ENCODE measurements around the gene MOSPD2.

The MOSPD2 gene

DNA sequence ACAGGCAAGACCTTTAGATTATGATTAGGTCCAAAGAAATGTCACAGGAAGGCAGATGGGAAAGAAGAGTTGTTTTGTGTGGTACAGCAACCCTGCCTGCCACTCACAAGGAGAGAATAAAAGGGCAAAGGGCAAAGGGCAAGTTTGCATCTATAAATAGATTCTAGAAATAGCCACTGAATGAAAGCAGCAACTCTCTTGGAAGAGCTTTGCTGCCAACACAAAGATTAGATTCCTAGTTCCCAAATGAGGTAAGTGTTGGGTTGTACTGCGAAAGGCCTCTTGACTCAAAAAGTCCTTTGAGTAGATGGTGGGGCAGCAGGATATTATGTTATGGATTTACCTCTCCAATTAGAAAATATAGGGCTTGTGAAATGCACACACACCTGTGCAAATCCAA, 61.2 kb downstream of the MOSPD2 start:
- Histone ChIP-seq H3K4me3 (ENCODE audit: low read depth, low read length) (no peak overlapping the region), H3K27me3 (ENCODE audit: control insufficient read depth, insufficient read depth, low read length) (no peaks in the 10 kb centered on the region), H3K4me1 (no peaks in the 10 kb centered on the region), H3K9me3 (ENCODE audit: control insufficient read depth, low read length) (no peaks in the 10 kb centered on the region), H3K4me2 (ENCODE audit: low read length) (no peak overlapping the region), H3K27ac (no peak overlapping the region), H3K36me3 (ENCODE audit: control insufficient read depth, insufficient read depth, low read length) (no peaks in the 10 kb centered on the region), H3K79me2 (no peaks in the 10 kb centered on the region), H2AFZ (no peak overlapping the region), H3K9ac (no peak overlapping the region)
- TF ChIP-seq, protein P1, sequence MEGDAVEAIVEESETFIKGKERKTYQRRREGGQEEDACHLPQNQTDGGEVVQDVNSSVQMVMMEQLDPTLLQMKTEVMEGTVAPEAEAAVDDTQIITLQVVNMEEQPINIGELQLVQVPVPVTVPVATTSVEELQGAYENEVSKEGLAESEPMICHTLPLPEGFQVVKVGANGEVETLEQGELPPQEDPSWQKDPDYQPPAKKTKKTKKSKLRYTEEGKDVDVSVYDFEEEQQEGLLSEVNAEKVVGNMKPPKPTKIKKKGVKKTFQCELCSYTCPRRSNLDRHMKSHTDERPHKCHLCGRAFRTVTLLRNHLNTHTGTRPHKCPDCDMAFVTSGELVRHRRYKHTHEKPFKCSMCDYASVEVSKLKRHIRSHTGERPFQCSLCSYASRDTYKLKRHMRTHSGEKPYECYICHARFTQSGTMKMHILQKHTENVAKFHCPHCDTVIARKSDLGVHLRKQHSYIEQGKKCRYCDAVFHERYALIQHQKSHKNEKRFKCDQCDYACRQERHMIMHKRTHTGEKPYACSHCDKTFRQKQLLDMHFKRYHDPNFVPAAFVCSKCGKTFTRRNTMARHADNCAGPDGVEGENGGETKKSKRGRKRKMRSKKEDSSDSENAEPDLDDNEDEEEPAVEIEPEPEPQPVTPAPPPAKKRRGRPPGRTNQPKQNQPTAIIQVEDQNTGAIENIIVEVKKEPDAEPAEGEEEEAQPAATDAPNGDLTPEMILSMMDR (IDR thresholded peaks at IDR 0.05): no peak

DNA sequence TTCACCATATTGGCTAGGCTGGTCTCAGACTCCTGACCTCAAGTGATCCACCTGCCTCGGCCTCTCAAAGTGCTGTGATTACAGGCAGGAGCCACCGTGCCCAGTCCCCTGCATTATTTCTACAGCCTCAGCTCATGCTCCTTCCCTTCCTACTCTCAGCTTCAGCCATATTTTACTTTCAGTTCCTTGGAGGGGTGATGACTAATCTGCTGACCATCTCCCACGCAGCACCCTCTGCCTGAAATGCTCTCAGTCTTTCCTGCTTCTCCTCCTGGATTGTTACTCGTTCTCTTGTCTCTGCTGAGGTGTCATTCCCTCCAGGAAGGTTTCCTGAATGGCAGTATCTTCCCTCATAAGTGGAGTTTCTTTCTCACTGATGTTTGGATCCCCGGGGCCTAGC, 63.3 kb downstream of the MOSPD2 start:
- Histone ChIP-seq H3K4me3 (ENCODE audit: low read depth, low read length) (no peak overlapping the region), H3K36me3 (ENCODE audit: control insufficient read depth, insufficient read depth, low read length) (no peaks in the 10 kb centered on the region), H3K4me1 (no peaks in the 10 kb centered on the region), H3K27me3 (ENCODE audit: control insufficient read depth, insufficient read depth, low read length) (no peaks in the 10 kb centered on the region), H3K4me2 (ENCODE audit: low read length) (no peak overlapping the region), H3K9me3 (ENCODE audit: control insufficient read depth, low read length) (no peaks in the 10 kb centered on the region), H3K9ac (no peak overlapping the region), H3K27ac (no peak overlapping the region), H3K79me2 (no peaks in the 10 kb centered on the region), H2AFZ (no peak overlapping the region)
- TF ChIP-seq, protein P1 (IDR thresholded peaks at IDR 0.05): no peak

DNA sequence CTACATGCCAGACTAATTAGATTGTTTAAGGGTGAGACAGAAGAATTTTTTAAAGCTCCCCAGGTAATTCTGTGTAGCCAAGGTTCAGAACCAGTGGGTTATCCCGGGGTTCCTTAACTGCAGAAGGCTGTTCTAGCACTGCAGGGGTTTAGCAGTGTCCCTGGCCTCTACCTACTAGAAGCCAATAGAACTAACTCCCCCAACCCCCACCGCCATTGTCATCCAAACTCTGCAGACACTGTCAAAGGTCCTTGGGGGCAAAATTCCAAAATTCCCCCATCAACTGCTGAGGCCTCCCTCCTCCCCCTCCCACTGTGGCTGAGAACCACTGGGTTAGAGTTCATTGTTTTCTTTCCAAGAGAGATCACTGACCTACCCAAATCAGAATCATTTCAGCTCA, 66.4 kb downstream of the MOSPD2 start:
- no peaks in the 10 kb centered on the region for H3K4me1 ChIP-seq
- TF ChIP-seq, protein P1 (IDR thresholded peaks at IDR 0.05): no peak

DNA sequence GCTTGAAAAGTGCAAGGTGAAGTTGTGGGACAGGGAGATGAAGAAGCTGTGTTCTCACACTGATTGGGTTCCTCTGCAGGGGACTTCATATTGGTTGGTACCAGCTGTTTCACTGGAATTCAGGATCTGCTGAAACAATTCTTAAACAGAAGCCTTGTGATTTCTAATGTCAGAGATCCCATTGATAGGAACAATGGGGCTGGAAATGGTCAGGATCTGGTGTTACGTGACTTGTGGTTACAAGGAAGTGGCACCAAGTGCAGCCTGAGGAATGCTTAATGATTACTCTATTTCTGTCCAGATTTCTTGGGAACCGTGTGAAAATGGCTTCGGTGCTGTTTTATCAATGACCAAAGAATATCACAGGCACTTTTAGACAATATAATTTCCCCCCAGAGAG, 68.1 kb downstream of the MOSPD2 start:
- Histone ChIP-seq H3K9me3 (ENCODE audit: control insufficient read depth, low read length) (no peaks in the 10 kb centered on the region), H2AFZ (no peak overlapping the region), H3K27ac (no peak overlapping the region), H3K4me2 (ENCODE audit: low read length) (no peak overlapping the region), H3K27me3 (ENCODE audit: control insufficient read depth, insufficient read depth, low read length) (no peaks in the 10 kb centered on the region), H3K79me2 (no peaks in the 10 kb centered on the region), H3K9ac (no peak overlapping the region), H3K4me3 (ENCODE audit: low read depth, low read length) (no peak overlapping the region), H3K4me1 (no peaks in the 10 kb centered on the region), H3K36me3 (ENCODE audit: control insufficient read depth, insufficient read depth, low read length) (no peaks in the 10 kb centered on the region)
- TF ChIP-seq, protein P1 (IDR thresholded peaks at IDR 0.05): no peak

More for the DNA sequence above, 66.4 kb downstream of the MOSPD2 start:
- no peak overlapping the region for H3K4me2 ChIP-seq (ENCODE audit: low read length)
- H3K79me2 ChIP-seq: no peaks in the 10 kb centered on the region
- no peaks in the 10 kb centered on the region for H3K27me3 ChIP-seq (ENCODE audit: control insufficient read depth, insufficient read depth, low read length)
- no peaks in the 10 kb centered on the region for H3K36me3 ChIP-seq (ENCODE audit: control insufficient read depth, insufficient read depth, low read length)
- no peak overlapping the region for H2AFZ ChIP-seq
- H3K27ac ChIP-seq: no peak overlapping the region
- no peak overlapping the region for H3K9ac ChIP-seq
- H3K9me3 ChIP-seq (ENCODE audit: control insufficient read depth, low read length): no peaks in the 10 kb centered on the region
- H3K4me3 ChIP-seq (ENCODE audit: low read depth, low read length): no peak overlapping the region

- Histone ChIP-seq H3K4me2 (ENCODE audit: low read length) (no peak overlapping the region), H3K4me1 (no peaks in the 10 kb centered on the region)
- TF ChIP-seq, protein P1 (IDR thresholded peaks at IDR 0.05): no peak
Observed at GRCh38 chrX:14942341-14942740, 69.1 kb downstream of the MOSPD2 start.

More at GRCh38 chrX:14942341-14942740, 69.1 kb downstream of the MOSPD2 start:
- Histone ChIP-seq H2AFZ (no peak overlapping the region), H3K27me3 (ENCODE audit: control insufficient read depth, insufficient read depth, low read length) (no peaks in the 10 kb centered on the region), H3K36me3 (ENCODE audit: control insufficient read depth, insufficient read depth, low read length) (no peaks in the 10 kb centered on the region), H3K9ac (no peak overlapping the region), H3K27ac (no peak overlapping the region), H3K79me2 (no peaks in the 10 kb centered on the region), H3K9me3 (ENCODE audit: control insufficient read depth, low read length) (no peaks in the 10 kb centered on the region), H3K4me3 (ENCODE audit: low read depth, low read length) (no peak overlapping the region)
